Astrocyte of the spinal cord (primary cell): Measurements from ENCODE around the gene FBXL12.

Source experiments
- DNase-seq: peaks from one replicate; pipeline ENCODE4 v3.0.0; 2011; ENCODE audit warnings: low read depth, low spot score
- H3K4me3 ChIP-seq: 2 replicates; pipeline ENCODE4 v1.5.1; 2011; ENCODE audit warnings: low read depth, mild to moderate bottlenecking, low read length, moderate library complexity
- CTCF ChIP-seq: IDR thresholded peaks from 2 replicates; pipeline ENCODE4 v1.5.1; 2012; ENCODE audit warnings: low read depth, mild to moderate bottlenecking, low read length, inconsistent platforms
- in situ Hi-C: cut with HindIII; loops from 2 replicates; pipeline ENCODE4 v1.10.0; 2017; ENCODE audit warnings: low sequenced_read_pairs

Gene FBXL12

GRCh38 chr19:9858766-9859165 is 39.9 kb upstream of the FBXL12 start:
- in situ Hi-C loops: no loop called here
- no peak for TF ChIP-seq CTCF
- no peak for DNase-seq
- H3K4me3 ChIP-seq: no peak overlapping the region

- in situ Hi-C loops: no loop called here
- no peak overlapping the region for H3K4me3 ChIP-seq
- no peak for DNase-seq
- TF ChIP-seq CTCF: no peak
Measured at GRCh38 chr19:9857920-9858746, 39.3 kb upstream of the FBXL12 start.

GRCh38 chr19:9857076-9857721 is 38.3 kb upstream of the FBXL12 start:
- no peak for DNase-seq
- TF ChIP-seq CTCF: no peak
- no peak overlapping the region for H3K4me3 ChIP-seq
- in situ Hi-C loops: no loop called here

- DNase-seq: no peak
- H3K4me3 ChIP-seq: no peak overlapping the region
- in situ Hi-C loops: no loop called here
- TF ChIP-seq CTCF: no peak
Measured at GRCh38 chr19:9856609-9857008, 37.7 kb upstream of the FBXL12 start.

GRCh38 chr19:9854282-9854846 is 35.5 kb upstream of the FBXL12 start:
- no peak for TF ChIP-seq CTCF
- H3K4me3 ChIP-seq: no peak overlapping the region
- in situ Hi-C loops: no loop called here
- no peak for DNase-seq

- H3K4me3 ChIP-seq: no peak overlapping the region
- in situ Hi-C loops: no loop called here
Measured at GRCh38 chr19:9850235-9850959, 31.5 kb upstream of the FBXL12 start.

More at GRCh38 chr19:9850235-9850959, 31.5 kb upstream of the FBXL12 start:
- DNase-seq: no peak
- no peak for TF ChIP-seq CTCF
